Hepatocyte (in vitro differentiated cells): ENCODE results near the gene WDR48.

Experiments used
- CTCF ChIP-seq: fragments of 200-600 bp; sonication (generic); IDR thresholded peaks from 2 replicates; pipeline ENCODE4 v1.5.1; 2016; ENCODE audit warnings: antibody characterized with exemption, mild to moderate bottlenecking; ENCODE audit not compliant: poor library complexity
- EZH2phosphoT487 ChIP-seq: fragments of 200-600 bp; sonication (generic); IDR thresholded peaks from one replicate; pipeline ENCODE4 v1.6.1; 2018; ENCODE audit warnings: antibody characterized with exemption, mild to moderate bottlenecking, low read depth, moderate library complexity; ENCODE audit not compliant: unreplicated experiment, severe bottlenecking

- TF ChIP-seq CTCF (no peak), EZH2phosphoT487 (no peak)
Measured at GRCh38 chr3:39051649-39052561, at the start of gene WDR48, which contains the start of gene SCN11A.
